ENCODE measurements around the gene FDX1.
"Not testable (repeated sequence)": the region's sequence is repeated elsewhere in the genome, so short reads cannot be mapped to it uniquely, and the experiment has no call there.

Gene FDX1, protein sequence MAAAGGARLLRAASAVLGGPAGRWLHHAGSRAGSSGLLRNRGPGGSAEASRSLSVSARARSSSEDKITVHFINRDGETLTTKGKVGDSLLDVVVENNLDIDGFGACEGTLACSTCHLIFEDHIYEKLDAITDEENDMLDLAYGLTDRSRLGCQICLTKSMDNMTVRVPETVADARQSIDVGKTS

DNA sequence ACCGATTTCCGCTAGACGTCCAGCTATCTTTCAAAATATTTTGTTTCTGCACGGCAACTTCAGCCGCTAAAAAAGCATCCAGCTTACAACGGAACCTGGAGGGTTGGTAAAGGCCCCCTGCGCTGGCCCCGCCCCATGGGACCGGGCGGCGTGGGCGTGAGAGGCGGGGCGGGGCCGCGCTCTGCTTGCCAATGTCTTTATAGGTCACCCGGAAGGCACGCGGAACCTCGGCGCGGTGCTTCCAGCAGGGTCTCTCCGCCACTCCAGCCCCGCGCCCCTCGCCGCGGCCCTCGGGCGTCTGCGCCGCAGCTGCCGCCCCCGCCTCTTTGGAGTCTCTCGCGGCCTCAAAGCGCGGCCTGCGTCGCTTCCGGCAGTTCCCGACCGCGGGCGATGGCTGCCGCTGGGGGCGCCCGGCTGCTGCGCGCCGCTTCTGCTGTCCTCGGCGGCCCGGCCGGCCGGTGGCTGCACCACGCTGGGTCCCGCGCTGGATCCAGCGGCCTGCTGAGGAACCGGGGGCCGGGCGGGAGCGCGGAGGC, at the start of gene FDX1:
Gene FDX1 (plus strand): TSS at position 218 of the 536 bp plus-strand sequence. CDS start 173 bp downstream, at position 391.
- H3K9ac ChIP-seq (ENCODE audit: low read length): peak within 1 kb of the TSS; percentile 93
- H3K9me3 ChIP-seq (ENCODE audit: control insufficient read depth, low read length): no peaks in the 10 kb centered on the region
- H3K4me3 ChIP-seq (ENCODE audit: low read length): peak within 1 kb of the TSS; percentile 95
- H3K27me3 ChIP-seq (ENCODE audit: control insufficient read depth, insufficient read depth, low read length): no peaks in the 10 kb centered on the region
- no peaks in the 10 kb centered on the region for H3K36me3 ChIP-seq (ENCODE audit: control insufficient read depth, insufficient read depth, low read length)
- H3K4me1 ChIP-seq (ENCODE audit: control insufficient read depth, insufficient read depth, low read length): peaks cover 27% of the 10 kb centered on the region

DNA sequence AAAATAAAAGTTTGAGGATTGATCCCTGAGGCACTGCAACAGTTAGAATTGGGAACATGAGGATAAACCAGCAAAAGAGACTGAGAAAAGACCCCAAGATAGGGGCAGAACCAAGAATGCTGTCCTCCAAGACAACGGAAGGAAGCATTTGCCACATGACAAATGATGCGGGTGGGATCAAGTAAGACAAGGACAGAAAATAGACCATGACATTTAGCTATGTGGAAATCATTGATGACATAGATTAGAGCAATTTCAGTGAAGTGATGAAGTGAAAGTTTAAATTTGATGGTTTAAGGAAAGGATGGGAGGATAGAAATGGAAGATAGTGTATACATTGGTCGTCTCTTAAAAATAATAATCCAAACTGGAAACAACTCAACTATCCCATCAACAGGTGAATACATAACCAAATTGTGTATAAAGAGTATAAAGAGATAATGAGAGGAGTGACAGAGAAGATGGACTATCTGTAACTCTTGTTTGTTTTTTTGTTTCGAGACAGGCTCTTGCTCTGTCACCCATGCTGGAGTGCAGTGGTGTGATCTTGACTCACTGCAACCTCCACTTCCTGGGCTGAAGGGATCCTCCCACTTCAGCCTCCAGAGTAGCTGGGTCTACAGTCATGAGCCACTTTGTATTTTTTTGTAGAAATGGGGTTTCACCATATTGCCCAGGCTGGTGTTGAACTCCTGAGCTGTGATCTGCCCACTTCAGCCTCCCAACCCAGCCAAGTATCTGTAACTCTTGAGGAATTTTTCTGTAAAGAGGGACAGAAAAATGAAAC, 48.7 kb upstream of the FDX1 start:
- Histone ChIP-seq H3K9ac (ENCODE audit: low read length) (no peak overlapping the region), H3K4me3 (ENCODE audit: low read length) (no peak overlapping the region), H3K9me3 (ENCODE audit: control insufficient read depth, low read length) (no peaks in the 10 kb centered on the region), H3K4me1 (ENCODE audit: control insufficient read depth, insufficient read depth, low read length) (peaks cover 12% of the 10 kb centered on the region), H3K36me3 (ENCODE audit: control insufficient read depth, insufficient read depth, low read length) (no peaks in the 10 kb centered on the region), H3K27me3 (ENCODE audit: control insufficient read depth, insufficient read depth, low read length) (no peaks in the 10 kb centered on the region)

DNA sequence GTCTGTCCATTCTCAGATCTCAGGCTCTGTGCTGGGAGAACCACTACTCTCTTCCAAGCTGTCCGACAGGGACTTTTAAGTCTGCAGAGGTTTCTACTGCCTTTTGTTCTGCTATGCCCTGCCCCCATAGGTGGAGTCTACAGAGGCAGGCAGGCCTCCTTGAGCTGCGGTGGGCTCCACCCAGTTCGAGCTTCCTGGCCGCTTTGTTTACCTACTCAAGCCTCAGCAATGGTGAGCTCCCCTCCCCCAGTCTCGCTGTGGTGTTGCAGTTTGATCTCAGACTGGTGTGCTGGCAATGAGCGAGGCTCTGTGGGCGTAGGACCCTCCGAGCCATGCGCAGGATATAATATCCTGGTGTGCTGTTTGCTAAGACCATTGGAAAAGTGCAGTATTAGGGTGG, 41.5 kb upstream of the FDX1 start:
- H3K4me1 ChIP-seq (ENCODE audit: control insufficient read depth, insufficient read depth, low read length); H3K36me3 ChIP-seq (ENCODE audit: control insufficient read depth, insufficient read depth, low read length); H3K9ac ChIP-seq (ENCODE audit: low read length); H3K4me3 ChIP-seq (ENCODE audit: low read length); H3K9me3 ChIP-seq (ENCODE audit: control insufficient read depth, low read length); H3K27me3 ChIP-seq (ENCODE audit: control insufficient read depth, insufficient read depth, low read length): not testable (repeated sequence)

DNA sequence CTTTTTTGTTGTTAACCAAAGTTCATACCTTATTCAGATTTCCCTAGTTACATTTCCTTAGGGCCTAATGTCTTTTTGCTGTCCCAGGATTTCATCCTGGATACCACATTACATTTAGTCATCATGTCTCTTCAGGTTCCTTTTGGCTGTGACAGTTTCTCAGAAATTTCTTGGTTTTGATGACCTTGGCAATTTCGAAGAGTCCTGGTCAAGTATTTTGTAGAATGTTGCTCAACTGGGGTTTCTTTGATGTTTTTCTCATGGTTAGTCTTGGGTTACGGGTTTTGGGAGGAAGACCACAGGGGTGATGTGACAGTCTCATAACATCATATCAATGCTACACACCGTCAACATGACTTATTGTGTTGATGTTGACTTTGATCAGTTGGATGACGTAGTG, 39.8 kb upstream of the FDX1 start:
- no peaks in the 10 kb centered on the region for H3K9me3 ChIP-seq (ENCODE audit: control insufficient read depth, low read length)
- no peaks in the 10 kb centered on the region for H3K27me3 ChIP-seq (ENCODE audit: control insufficient read depth, insufficient read depth, low read length)
- H3K36me3 ChIP-seq (ENCODE audit: control insufficient read depth, insufficient read depth, low read length): no peaks in the 10 kb centered on the region
- no peaks in the 10 kb centered on the region for H3K4me1 ChIP-seq (ENCODE audit: control insufficient read depth, insufficient read depth, low read length)
- H3K9ac ChIP-seq (ENCODE audit: low read length): no peak overlapping the region
- H3K4me3 ChIP-seq (ENCODE audit: low read length): no peak overlapping the region

DNA sequence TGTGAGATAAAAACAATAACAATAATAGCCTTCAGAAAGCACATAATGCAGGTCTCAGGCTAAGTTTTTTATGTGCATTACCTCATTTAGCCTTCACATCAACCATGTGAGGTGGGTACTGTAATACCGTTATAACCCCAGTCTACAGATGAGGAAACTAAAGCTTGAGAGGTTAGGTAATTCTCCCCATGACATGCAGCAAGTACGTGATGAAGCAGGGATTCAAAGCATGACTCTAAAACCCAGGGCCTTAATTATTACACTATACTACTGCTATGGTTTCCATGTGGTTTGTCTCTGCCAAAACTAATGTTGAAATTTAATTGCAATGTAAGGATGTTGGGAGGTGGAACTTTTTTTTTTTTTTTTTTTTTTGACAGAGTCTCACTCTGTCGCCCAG, 37.7 kb upstream of the FDX1 start:
- Histone ChIP-seq H3K36me3 (ENCODE audit: control insufficient read depth, insufficient read depth, low read length) (no peaks in the 10 kb centered on the region), H3K9ac (ENCODE audit: low read length) (no peak overlapping the region), H3K27me3 (ENCODE audit: control insufficient read depth, insufficient read depth, low read length) (no peaks in the 10 kb centered on the region), H3K9me3 (ENCODE audit: control insufficient read depth, low read length) (no peaks in the 10 kb centered on the region), H3K4me1 (ENCODE audit: control insufficient read depth, insufficient read depth, low read length) (no peaks in the 10 kb centered on the region), H3K4me3 (ENCODE audit: low read length) (no peak overlapping the region)

DNA sequence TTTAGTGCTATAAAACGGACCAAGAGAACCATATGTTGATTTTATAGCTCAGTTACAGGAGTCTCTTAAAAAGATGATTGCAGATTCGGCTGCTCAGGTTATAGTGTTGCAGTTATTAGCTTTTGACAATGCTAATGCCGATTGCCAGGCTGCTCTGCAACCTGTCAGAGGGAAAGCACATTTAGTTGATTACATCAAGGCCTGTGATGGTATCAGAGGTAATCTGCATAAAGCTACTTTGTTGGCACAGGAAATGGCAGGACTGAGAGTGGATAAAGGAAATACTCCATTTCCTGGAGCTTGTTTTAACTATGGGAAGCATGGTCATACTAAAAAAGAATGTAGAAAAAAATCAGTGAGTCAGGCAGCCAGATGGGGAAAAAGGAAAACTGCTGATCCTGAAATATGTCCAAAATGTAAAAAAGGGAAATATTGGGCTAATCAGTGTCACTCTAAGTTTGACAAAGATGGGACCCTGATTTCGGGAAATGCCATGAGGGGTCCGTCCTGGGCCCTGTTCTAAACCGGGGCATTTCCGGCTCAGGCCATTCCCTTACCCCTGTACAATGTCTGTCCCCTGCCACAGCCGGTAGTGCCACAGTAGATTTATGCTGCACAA, 32.0 kb upstream of the FDX1 start:
- not testable (repeated sequence) for H3K9me3 ChIP-seq (ENCODE audit: control insufficient read depth, low read length); H3K4me1 ChIP-seq (ENCODE audit: control insufficient read depth, insufficient read depth, low read length); H3K36me3 ChIP-seq (ENCODE audit: control insufficient read depth, insufficient read depth, low read length); H3K9ac ChIP-seq (ENCODE audit: low read length); H3K27me3 ChIP-seq (ENCODE audit: control insufficient read depth, insufficient read depth, low read length); H3K4me3 ChIP-seq (ENCODE audit: low read length)

DNA sequence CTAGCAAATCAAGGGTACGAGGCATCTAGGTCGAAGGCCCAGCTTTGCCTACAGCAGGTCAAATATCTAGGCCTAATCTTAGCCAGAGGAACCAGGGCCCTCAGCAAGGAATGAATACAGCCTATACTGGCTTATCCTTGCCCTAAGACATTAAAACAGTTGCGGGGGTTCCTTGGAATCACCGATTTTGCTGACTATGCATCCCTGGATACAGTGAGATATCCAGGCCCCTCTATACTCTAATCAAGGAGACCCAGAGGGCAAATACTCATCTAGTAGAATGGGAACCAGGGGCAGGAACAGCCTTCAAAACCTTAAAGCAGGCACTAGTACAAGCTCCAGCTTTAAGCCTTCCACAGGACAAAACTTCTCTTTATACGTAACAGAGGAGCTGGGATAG, 26.2 kb upstream of the FDX1 start:
- H3K9me3 ChIP-seq (ENCODE audit: control insufficient read depth, low read length); H3K9ac ChIP-seq (ENCODE audit: low read length); H3K36me3 ChIP-seq (ENCODE audit: control insufficient read depth, insufficient read depth, low read length): not testable (repeated sequence)

DNA sequence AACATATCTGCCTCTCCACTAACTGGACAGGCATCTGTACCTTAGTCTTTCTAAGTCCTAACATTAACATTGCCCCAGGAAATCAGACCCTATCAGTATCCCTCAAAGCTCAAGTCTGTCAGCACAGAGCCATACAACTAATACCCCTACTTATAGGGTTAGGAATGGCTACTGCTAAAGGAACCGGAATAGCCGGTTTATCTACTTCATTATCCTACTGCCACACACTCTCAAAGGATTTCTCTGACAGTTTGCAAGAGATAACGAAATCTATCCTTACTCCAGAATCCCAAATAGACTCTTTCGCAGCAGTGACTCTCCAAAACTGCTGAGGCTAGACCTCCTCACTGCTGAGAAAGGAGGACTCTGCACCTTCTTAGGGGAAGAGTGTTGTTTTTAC, 24.1 kb upstream of the FDX1 start:
- H3K36me3 ChIP-seq (ENCODE audit: control insufficient read depth, insufficient read depth, low read length): not testable (repeated sequence)

More for the DNA sequence above, 26.2 kb upstream of the FDX1 start:
- H3K27me3 ChIP-seq (ENCODE audit: control insufficient read depth, insufficient read depth, low read length); H3K4me1 ChIP-seq (ENCODE audit: control insufficient read depth, insufficient read depth, low read length); H3K4me3 ChIP-seq (ENCODE audit: low read length): not testable (repeated sequence)

DNA sequence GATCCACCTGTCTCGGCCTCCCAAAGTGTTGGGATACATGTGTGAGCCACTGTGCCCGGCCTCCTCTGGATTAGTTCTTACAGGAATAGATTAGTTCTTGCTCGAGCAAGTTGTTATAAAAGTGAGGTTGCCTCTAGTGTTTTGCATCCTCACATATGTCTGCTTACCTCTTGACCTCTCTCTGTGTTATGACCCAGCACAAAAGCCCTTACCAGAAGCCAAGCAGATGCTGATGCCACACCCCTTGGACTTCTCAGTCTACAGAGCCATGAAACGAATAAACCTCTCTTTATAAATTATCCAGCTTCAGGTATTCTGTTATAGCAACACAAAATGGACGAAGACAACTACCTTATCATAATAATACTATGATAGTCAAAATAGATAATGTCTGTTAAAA, 22.4 kb upstream of the FDX1 start:
- Histone ChIP-seq H3K36me3 (ENCODE audit: control insufficient read depth, insufficient read depth, low read length) (no peaks in the 10 kb centered on the region), H3K9me3 (ENCODE audit: control insufficient read depth, low read length) (no peaks in the 10 kb centered on the region), H3K4me3 (ENCODE audit: low read length) (no peak overlapping the region), H3K9ac (ENCODE audit: low read length) (no peak overlapping the region), H3K4me1 (ENCODE audit: control insufficient read depth, insufficient read depth, low read length) (no peaks in the 10 kb centered on the region), H3K27me3 (ENCODE audit: control insufficient read depth, insufficient read depth, low read length) (no peaks in the 10 kb centered on the region)

More for the DNA sequence above, 24.1 kb upstream of the FDX1 start:
- not testable (repeated sequence) for H3K4me3 ChIP-seq (ENCODE audit: low read length); H3K4me1 ChIP-seq (ENCODE audit: control insufficient read depth, insufficient read depth, low read length); H3K9me3 ChIP-seq (ENCODE audit: control insufficient read depth, low read length); H3K27me3 ChIP-seq (ENCODE audit: control insufficient read depth, insufficient read depth, low read length); H3K9ac ChIP-seq (ENCODE audit: low read length)

DNA sequence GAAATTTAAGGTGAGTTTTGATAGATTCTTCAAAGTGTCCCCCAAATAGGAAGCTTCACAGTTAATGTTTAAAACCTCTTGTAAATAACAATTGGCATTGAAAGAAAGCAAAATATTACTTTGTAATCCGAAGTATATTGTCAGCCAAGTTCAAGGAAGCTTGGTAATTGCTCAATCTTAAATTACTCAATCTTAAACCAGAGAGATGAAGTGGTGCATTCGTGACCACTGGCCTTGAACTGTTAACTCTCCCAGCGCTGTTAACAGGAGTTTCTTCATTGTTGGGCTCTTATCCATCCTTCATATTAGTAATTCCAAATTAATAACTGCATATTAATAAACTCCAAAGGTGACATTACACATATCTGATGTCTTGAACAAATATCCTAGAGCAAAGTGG, 20.6 kb upstream of the FDX1 start:
- Histone ChIP-seq H3K9ac (ENCODE audit: low read length) (no peak overlapping the region), H3K4me1 (ENCODE audit: control insufficient read depth, insufficient read depth, low read length) (no peaks in the 10 kb centered on the region), H3K27me3 (ENCODE audit: control insufficient read depth, insufficient read depth, low read length) (no peaks in the 10 kb centered on the region), H3K9me3 (ENCODE audit: control insufficient read depth, low read length) (no peaks in the 10 kb centered on the region), H3K36me3 (ENCODE audit: control insufficient read depth, insufficient read depth, low read length) (no peaks in the 10 kb centered on the region), H3K4me3 (ENCODE audit: low read length) (no peak overlapping the region)

DNA sequence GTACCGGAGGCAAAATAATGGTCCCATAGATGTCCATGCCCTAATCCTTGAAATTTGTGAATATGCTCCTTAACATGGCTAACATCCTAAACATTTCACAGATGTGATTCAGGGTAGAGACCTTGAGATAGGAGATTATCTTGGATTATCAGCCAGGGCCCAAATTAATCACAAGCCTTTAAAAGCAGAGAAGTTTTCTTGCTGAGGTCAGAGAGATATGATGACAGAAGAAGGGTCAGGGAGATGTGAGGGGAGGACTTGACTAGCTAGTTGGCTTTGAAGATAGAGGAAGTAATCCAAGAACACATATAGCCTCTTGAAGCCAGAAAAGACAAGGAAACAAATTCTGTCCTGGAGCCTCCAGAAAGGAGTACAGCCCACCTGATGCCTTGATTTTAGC, 19.1 kb upstream of the FDX1 start:
- H3K9me3 ChIP-seq (ENCODE audit: control insufficient read depth, low read length): no peaks in the 10 kb centered on the region
- H3K27me3 ChIP-seq (ENCODE audit: control insufficient read depth, insufficient read depth, low read length): no peaks in the 10 kb centered on the region
- H3K4me3 ChIP-seq (ENCODE audit: low read length): no peak overlapping the region
- H3K4me1 ChIP-seq (ENCODE audit: control insufficient read depth, insufficient read depth, low read length): no peaks in the 10 kb centered on the region
- no peaks in the 10 kb centered on the region for H3K36me3 ChIP-seq (ENCODE audit: control insufficient read depth, insufficient read depth, low read length)
- H3K9ac ChIP-seq (ENCODE audit: low read length): no peak overlapping the region

DNA sequence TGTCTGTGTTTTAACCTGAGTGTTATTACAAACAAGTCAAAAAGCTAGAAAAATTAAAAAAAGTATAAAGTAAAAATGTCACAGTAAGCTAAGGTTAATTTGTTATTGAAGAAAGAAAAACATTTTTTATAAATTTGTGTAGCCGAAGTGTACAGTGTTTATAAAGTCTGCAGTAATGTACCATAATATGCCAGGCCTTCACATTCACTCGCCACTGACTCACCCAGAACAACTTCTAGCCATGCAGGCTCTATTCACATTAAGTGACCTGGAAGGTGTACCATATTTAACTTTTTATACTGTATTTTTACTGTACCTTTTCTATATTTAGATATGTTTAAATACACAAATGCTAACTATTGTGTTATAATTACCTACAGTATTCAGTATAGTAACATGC, 14.7 kb upstream of the FDX1 start:
- Histone ChIP-seq H3K27me3 (ENCODE audit: control insufficient read depth, insufficient read depth, low read length) (no peaks in the 10 kb centered on the region), H3K4me1 (ENCODE audit: control insufficient read depth, insufficient read depth, low read length) (no peaks in the 10 kb centered on the region), H3K9me3 (ENCODE audit: control insufficient read depth, low read length) (no peaks in the 10 kb centered on the region), H3K36me3 (ENCODE audit: control insufficient read depth, insufficient read depth, low read length) (no peaks in the 10 kb centered on the region), H3K9ac (ENCODE audit: low read length) (no peak overlapping the region), H3K4me3 (ENCODE audit: low read length) (no peak overlapping the region)
